PC-3 (cell line): ENCODE measurements around the gene CRTAC1. TPM values are rescaled to one million over a fixed set of nuclear protein-coding genes. Genes with fewer than 3 reads are reported as not detected.

Experiments used
- ATAC-seq: fragments of 200-7000 bp; cut with Tn5 transposase; 2 replicates; pipeline ENCODE4 v1.9.1; 2020; ENCODE audit warnings: mild to moderate bottlenecking, moderate library complexity
- BruUV-seq: library from RNA; stranded (reverse); fragments of 400-500 nt; replicated peaks from 2 replicates; lab custom pipeline; 2021; lab: Mats Ljungman, UMichigan
- CTCF ChIA-PET: fragments of 300-600 bp; sonication (Branson Sonifier 250); formaldehyde crosslinking; loops from one replicate; lab custom pipeline; 2022; ENCODE audit warnings: antibody characterized with exemption; lab: Charles Lee
- POLR2A ChIA-PET: fragments of 300-600 bp; sonication (Branson Sonifier 250); formaldehyde crosslinking; loops from one replicate; lab custom pipeline; 2022; ENCODE audit warnings: antibody characterized with exemption; ENCODE audit not compliant: unreplicated experiment; lab: Charles Lee
- DNase-seq: peaks from one replicate; pipeline ENCODE4 v3.0.0-alpha.2; 2015
- H2AFZ ChIP-seq: fragments of 300-600 bp; sonication (generic); 2 replicates; pipeline ENCODE4 v1.6.0; 2016; ENCODE audit warnings: antibody characterized with exemption, low read length
- H3F3A ChIP-seq: fragments of 300-600 bp; sonication (generic); one replicate; pipeline ENCODE4 v1.6.0; 2017; ENCODE audit warnings: antibody characterized with exemption, low read length, control low read depth, mild to moderate bottlenecking; ENCODE audit not compliant: unreplicated experiment
- H3K27ac ChIP-seq: fragments of 300-600 bp; sonication (generic); 2 replicates; pipeline ENCODE4 v1.5.1; 2016; ENCODE audit warnings: mild to moderate bottlenecking, low read length
- H3K27me3 ChIP-seq: fragments of 300-600 bp; sonication (generic); 2 replicates; pipeline ENCODE4 v1.6.1; 2016; ENCODE audit warnings: low read length, mixed read lengths
- H3K36me3 ChIP-seq: fragments of 300-600 bp; sonication (generic); 2 replicates; pipeline ENCODE4 v1.6.1; 2016; ENCODE audit warnings: low read depth, mixed run types, low read length, mixed read lengths
- H3K4me1 ChIP-seq: fragments of 300-600 bp; sonication (generic); 2 replicates; pipeline ENCODE4 v1.5.1; 2016; ENCODE audit warnings: low read length; ENCODE audit not compliant: insufficient read depth
- H3K4me2 ChIP-seq: fragments of 300-600 bp; sonication (generic); 2 replicates; pipeline ENCODE4 v1.6.0; 2016; ENCODE audit warnings: low read length
- H3K4me3 ChIP-seq: fragments of 300-600 bp; sonication (generic); 2 replicates; pipeline ENCODE4 v1.5.1; 2016; ENCODE audit warnings: mild to moderate bottlenecking, low read length, mixed read lengths
- H3K79me2 ChIP-seq: fragments of 300-600 bp; sonication (generic); 2 replicates; pipeline ENCODE4 v1.6.1; 2017; ENCODE audit warnings: low read length, mixed read lengths
- H3K9ac ChIP-seq: fragments of 300-600 bp; sonication (generic); 2 replicates; pipeline ENCODE4 v1.6.0; 2016; ENCODE audit warnings: mild to moderate bottlenecking, low read length
- H3K9me2 ChIP-seq: fragments of 300-600 bp; sonication (generic); replicated peaks from 2 replicates; pipeline ENCODE4 v1.6.1; 2016; ENCODE audit warnings: mixed run types, low read length, mixed read lengths
- H3K9me3 ChIP-seq: fragments of 300-600 bp; sonication (generic); 2 replicates; pipeline ENCODE4 v1.6.1; 2016; ENCODE audit warnings: low read length, mixed read lengths
- H4K20me1 ChIP-seq: fragments of 300-600 bp; sonication (generic); 2 replicates; pipeline ENCODE4 v1.6.1; 2016; ENCODE audit warnings: low read length, mixed read lengths
- EZH2 ChIP-seq: fragments of 300-600 bp; sonication (generic); IDR thresholded peaks from one replicate; pipeline ENCODE4 v1.6.1; 2017; ENCODE audit warnings: antibody characterized with exemption, mild to moderate bottlenecking, low read length; ENCODE audit not compliant: unreplicated experiment
- EZH2phosphoT487 ChIP-seq: fragments of 300-600 bp; sonication (generic); IDR thresholded peaks from 2 replicates; pipeline ENCODE4 v1.6.1; 2018; ENCODE audit warnings: mild to moderate bottlenecking, antibody characterized with exemption, low read length, borderline replicate concordance
- intact Hi-C: fragments of 100-400 bp; cut with micrococcal nuclease; formaldehyde crosslinking; loops from 2 replicates; pipeline ENCODE4 v1.9.0; 2023
- total RNA-seq: library from RNA; depleted of rRNA; stranded (reverse); fragments of >200 nt; gene quantifications from 2 replicates; pipeline ENCODE4 v1.2.3, GENCODE V29; 2014
- TF ChIP-seq, protein P1 (sequence below): fragments of 300-600 bp; sonication (generic); conservative IDR thresholded peaks from 2 replicates; pipeline ENCODE4 v1.5.1; 2017; ENCODE audit warnings: antibody characterized with exemption, low read depth, mild to moderate bottlenecking, low read length

CRTAC1 gene
- total RNA-seq, 1 experiment from 2014 or later, result not detected

GRCh38 chr10:97838091-97838490 lies 192.3 kb downstream of the CRTAC1 start:
- POLR2A ChIA-PET, result no interaction called here
- no peak for ATAC-seq
- CTCF ChIA-PET, result no interaction called here
- no peak overlapping the region for H2AFZ ChIP-seq
- no peak overlapping the region for H3K9ac ChIP-seq
- no peaks in the 10 kb centered on the region for H3K9me3 ChIP-seq
- no TSS peak for BruUV-seq
- no peak overlapping the region for H3K4me2 ChIP-seq
- peaks cover 19% of the 10 kb centered on the region for H3K4me1 ChIP-seq
- no peaks in the 10 kb centered on the region for H4K20me1 ChIP-seq
- H3F3A ChIP-seq, result no peaks in the 10 kb centered on the region
- H3K27ac ChIP-seq, result no peak overlapping the region
- no peaks in the 10 kb centered on the region for H3K79me2 ChIP-seq
- no peak for DNase-seq
- H3K9me2 ChIP-seq, result no peaks in the 10 kb centered on the region
- H3K27me3 ChIP-seq, result no peaks in the 10 kb centered on the region
- TF ChIP-seq, protein P1, sequence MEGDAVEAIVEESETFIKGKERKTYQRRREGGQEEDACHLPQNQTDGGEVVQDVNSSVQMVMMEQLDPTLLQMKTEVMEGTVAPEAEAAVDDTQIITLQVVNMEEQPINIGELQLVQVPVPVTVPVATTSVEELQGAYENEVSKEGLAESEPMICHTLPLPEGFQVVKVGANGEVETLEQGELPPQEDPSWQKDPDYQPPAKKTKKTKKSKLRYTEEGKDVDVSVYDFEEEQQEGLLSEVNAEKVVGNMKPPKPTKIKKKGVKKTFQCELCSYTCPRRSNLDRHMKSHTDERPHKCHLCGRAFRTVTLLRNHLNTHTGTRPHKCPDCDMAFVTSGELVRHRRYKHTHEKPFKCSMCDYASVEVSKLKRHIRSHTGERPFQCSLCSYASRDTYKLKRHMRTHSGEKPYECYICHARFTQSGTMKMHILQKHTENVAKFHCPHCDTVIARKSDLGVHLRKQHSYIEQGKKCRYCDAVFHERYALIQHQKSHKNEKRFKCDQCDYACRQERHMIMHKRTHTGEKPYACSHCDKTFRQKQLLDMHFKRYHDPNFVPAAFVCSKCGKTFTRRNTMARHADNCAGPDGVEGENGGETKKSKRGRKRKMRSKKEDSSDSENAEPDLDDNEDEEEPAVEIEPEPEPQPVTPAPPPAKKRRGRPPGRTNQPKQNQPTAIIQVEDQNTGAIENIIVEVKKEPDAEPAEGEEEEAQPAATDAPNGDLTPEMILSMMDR, result no peak
- TF ChIP-seq EZH2 (no peak), EZH2phosphoT487 (no peak)
- H3K36me3 ChIP-seq, result no peaks in the 10 kb centered on the region
- intact Hi-C loops, result no loop called here
- no peak overlapping the region for H3K4me3 ChIP-seq

GRCh38 chr10:97836446-97836845 lies 194.0 kb downstream of the CRTAC1 start:
- ATAC-seq, result no peak
- no peaks in the 10 kb centered on the region for H3K27me3 ChIP-seq
- no peak overlapping the region for H3K4me2 ChIP-seq
- H2AFZ ChIP-seq, result no peak overlapping the region
- ChIA-PET POLR2A (no interaction called here), CTCF (no interaction called here)
- H3K4me1 ChIP-seq, result peaks cover 13% of the 10 kb centered on the region
- H3K27ac ChIP-seq, result no peak overlapping the region
- H3K4me3 ChIP-seq, result no peak overlapping the region
- H3K9me2 ChIP-seq, result no peaks in the 10 kb centered on the region
- BruUV-seq, result no TSS peak
- no peak overlapping the region for H3K9ac ChIP-seq
- DNase-seq, result no peak
- no peaks in the 10 kb centered on the region for H3K9me3 ChIP-seq
- H3K79me2 ChIP-seq, result no peaks in the 10 kb centered on the region
- intact Hi-C loops, result no loop called here
- no peaks in the 10 kb centered on the region for H3F3A ChIP-seq
- H3K36me3 ChIP-seq, result no peaks in the 10 kb centered on the region
- no peaks in the 10 kb centered on the region for H4K20me1 ChIP-seq
- TF ChIP-seq EZH2, result no peak
- no peak for TF ChIP-seq EZH2phosphoT487
- TF ChIP-seq, protein P1, result no peak

- no peaks in the 10 kb centered on the region for H3K36me3 ChIP-seq
- ChIA-PET CTCF (no interaction called here), POLR2A (no interaction called here)
- H3K4me1 ChIP-seq, result peaks cover 21% of the 10 kb centered on the region
- no peak overlapping the region for H3K9ac ChIP-seq
- H3K27me3 ChIP-seq, result no peaks in the 10 kb centered on the region
- H3K4me3 ChIP-seq, result no peak overlapping the region
- ATAC-seq, result no peak
- TF ChIP-seq EZH2phosphoT487, result no peak
- no peak for TF ChIP-seq EZH2
- no peaks in the 10 kb centered on the region for H3F3A ChIP-seq
- H4K20me1 ChIP-seq, result no peaks in the 10 kb centered on the region
- H3K4me2 ChIP-seq, result no peak overlapping the region
- H3K9me2 ChIP-seq, result no peaks in the 10 kb centered on the region
- no peaks in the 10 kb centered on the region for H3K79me2 ChIP-seq
- intact Hi-C loops, result no loop called here
- H3K9me3 ChIP-seq, result no peaks in the 10 kb centered on the region
- BruUV-seq, result no TSS peak
- no peak overlapping the region for H2AFZ ChIP-seq
- no peak for DNase-seq
- no peak overlapping the region for H3K27ac ChIP-seq
Measured at GRCh38 chr10:97831259-97831658, 199.2 kb downstream of the CRTAC1 start.
